Neural cell (in vitro differentiated cells): ENCODE results near the gene ALDH1L1.

Experiments
- EZH2 ChIP-seq: fragments of 200-600, 300-800 bp; shearing (Covaris generic), sonication (generic); IDR thresholded peaks from 2 replicates; pipeline ENCODE4 v1.6.1; 2014; ENCODE audit warnings: antibody characterized with exemption, low read length, borderline replicate concordance, mild to moderate bottlenecking; ENCODE audit not compliant: insufficient read depth, poor library complexity, severe bottlenecking
- MXI1 ChIP-seq: fragments of 450-650 bp; conservative IDR thresholded peaks from 2 replicates; pipeline ENCODE4 v1.6.1; 2014; ENCODE audit warnings: antibody characterized with exemption, mild to moderate bottlenecking; ENCODE audit not compliant: poor library complexity, severe bottlenecking
- POLR2AphosphoS5 ChIP-seq: IDR thresholded peaks from 2 replicates; pipeline ENCODE4 v1.6.1; 2012
- TAF1 ChIP-seq: IDR thresholded peaks from 2 replicates; pipeline ENCODE4 v1.6.1; 2012; ENCODE audit warnings: low read depth
- TF ChIP-seq, protein P1 (sequence below): fragments of 450-650 bp; IDR thresholded peaks from 2 replicates; pipeline ENCODE4 v1.5.1; 2014; ENCODE audit warnings: antibody characterized with exemption, mild to moderate bottlenecking, moderate library complexity; ENCODE audit not compliant: poor library complexity, severe bottlenecking

- TF ChIP-seq MXI1, result no peak
- no peak for TF ChIP-seq POLR2AphosphoS5
- TF ChIP-seq, protein P1, sequence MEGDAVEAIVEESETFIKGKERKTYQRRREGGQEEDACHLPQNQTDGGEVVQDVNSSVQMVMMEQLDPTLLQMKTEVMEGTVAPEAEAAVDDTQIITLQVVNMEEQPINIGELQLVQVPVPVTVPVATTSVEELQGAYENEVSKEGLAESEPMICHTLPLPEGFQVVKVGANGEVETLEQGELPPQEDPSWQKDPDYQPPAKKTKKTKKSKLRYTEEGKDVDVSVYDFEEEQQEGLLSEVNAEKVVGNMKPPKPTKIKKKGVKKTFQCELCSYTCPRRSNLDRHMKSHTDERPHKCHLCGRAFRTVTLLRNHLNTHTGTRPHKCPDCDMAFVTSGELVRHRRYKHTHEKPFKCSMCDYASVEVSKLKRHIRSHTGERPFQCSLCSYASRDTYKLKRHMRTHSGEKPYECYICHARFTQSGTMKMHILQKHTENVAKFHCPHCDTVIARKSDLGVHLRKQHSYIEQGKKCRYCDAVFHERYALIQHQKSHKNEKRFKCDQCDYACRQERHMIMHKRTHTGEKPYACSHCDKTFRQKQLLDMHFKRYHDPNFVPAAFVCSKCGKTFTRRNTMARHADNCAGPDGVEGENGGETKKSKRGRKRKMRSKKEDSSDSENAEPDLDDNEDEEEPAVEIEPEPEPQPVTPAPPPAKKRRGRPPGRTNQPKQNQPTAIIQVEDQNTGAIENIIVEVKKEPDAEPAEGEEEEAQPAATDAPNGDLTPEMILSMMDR, result peak; percentile 32
- TF ChIP-seq TAF1, result no peak
- no peak for TF ChIP-seq EZH2
Observed at GRCh38 chr3:126081618-126082361, 98.6 kb downstream of the ALDH1L1 start.
